Heart left ventricle (tissue), 16 donors: ENCODE measurements around the gene SEC31A. TPM values are rescaled to one million over a fixed set of nuclear protein-coding genes. Genes with fewer than 3 reads are reported as not detected.

Experiments used
- ATAC-seq, 4 donors: fragments of 200-7000 bp; cut with Tn5 transposase; one replicate each; pipeline ENCODE4 v1.9.1; 2020 to 2022; ENCODE audit warnings: moderate library complexity in 4 of 4, mild to moderate bottlenecking in 3 of 4, moderate number of reproducible peaks in 1 of 4
- DNase-seq, 5 donors: peaks; one replicate each; pipeline ENCODE4 v3.0.0-alpha.2; 2020
- H3K27ac ChIP-seq, 12 donors: fragments of 200-600 bp; sonication (generic) in 4 of 12; one replicate each; pipeline versions ENCODE4 v1.5.0 to v1.8.0; 2016 to 2022; ENCODE audit warnings: mild to moderate bottlenecking in 2 of 12
- H3K27me3 ChIP-seq, 9 donors: fragments of 200-600 bp; sonication (generic) in 2 of 9; one replicate each; pipeline versions ENCODE4 v1.5.1 to v1.8.0; 2016 to 2022; ENCODE audit warnings: mild to moderate bottlenecking in 3 of 9
- H3K36me3 ChIP-seq, 9 donors: fragments of 200-600 bp; sonication (generic) in 2 of 9; one replicate each; pipeline versions ENCODE4 v1.5.0 to v1.8.0; 2018 to 2022; ENCODE audit warnings: mild to moderate bottlenecking in 2 of 9
- H3K4me1 ChIP-seq, 12 donors: fragments of 200-600 bp; sonication (generic) in 4 of 12; one replicate each; pipeline versions ENCODE4 v1.5.0 to v1.8.0; 2016 to 2022; ENCODE audit warnings: mild to moderate bottlenecking in 3 of 12
- H3K4me3 ChIP-seq, 12 donors: fragments of 200-600 bp; sonication (generic) in 4 of 12; one replicate each; pipeline versions ENCODE4 v1.5.0 to v1.8.0; 2017 to 2022; ENCODE audit warnings: mild to moderate bottlenecking in 9 of 12, moderate library complexity in 4 of 12
- H3K9me3 ChIP-seq, 12 donors: fragments of 200-600 bp; sonication (generic) in 4 of 12; one replicate each; pipeline versions ENCODE4 v1.5.0 to v1.8.0; 2016 to 2022; ENCODE audit warnings: mild to moderate bottlenecking in 1 of 12
- POLR2A ChIP-seq, 2 donors: fragments of 450-650 bp; IDR thresholded peaks; one replicate each; pipeline ENCODE4 v1.6.1; 2017; ENCODE audit warnings: antibody characterized with exemption in 2 of 2, mild to moderate bottlenecking in 2 of 2, moderate library complexity in 2 of 2
- WGBS, 4 donors: extraction: QIAGEN DNeasy Blood & Tissue Kit in 2 of 4; methylation state at CpG; one replicate each; pipeline versions ENCODE4 v1.1.5 to v1.1.7; 2013 to 2018; 5-methylcytosine and 5-hydroxymethylcytosine counted together
- intact Hi-C, 10 donors: fragments of 100-400 bp; cut with DNase I; formaldehyde crosslinking; loops; one replicate each; pipeline versions ENCODE4 v1.11.1 to v1.14.2; 2022
- polyA plus RNA-seq, 2 donors: library from polyadenylated mRNA; stranded (reverse); fragments of 200-250 nt; gene quantifications; one replicate each; pipeline ENCODE4 v1.2.3, GENCODE V29; 2013
- total RNA-seq, 9 donors: library from RNA; depleted of rRNA in 2 of 9; stranded (reverse); fragments of >200 nt in 2 of 9; fragmentation: NEBNext Ultra II Directional in 3 of 9; extraction: Animal tissue kit (Norgen Biotek cat#: 25700) in 3 of 9; gene quantifications; one replicate each; pipeline versions ENCODE4 v1.1.0 to v1.2.4, GENCODE V29; 2016 to 2023
- TF ChIP-seq, protein P1 (sequence below), 12 donors: fragments of 200-600 bp; sonication (generic) in 4 of 12; IDR thresholded peaks; one replicate each; pipeline versions ENCODE4 v1.5.0 to v1.8.0; 2018 to 2022; ENCODE audit warnings: antibody characterized with exemption in 12 of 12, mild to moderate bottlenecking in 5 of 12
- donor health status: ischemic (EF 13 %, LVEDD 7.1; RV severe dilation, severe dysfunction).
- donor health status: healthy with polysubstance abuse.
- donor health status: DM: no; HTN: yes; CAD: no.
- donor health status: DM: no; HTN: no; CAD: no.
- donor health status: ischemic (EF 25% LVEDD 6.9; RV normal size, moderate dysfunction).
- donor health status: ischemic (EF 25% LVEDD 5.7; RV mildly dilated, moderate dysfunction).
- donor health status: healthy.
- donor health status: DM: yes; HTN: yes; CAD: no.
- donor health status: ischemic (EF 35%, LVEDD 5.7; RV mildly dilated, moderate dysfunction).
- donor health status: nonischemic (EF 11% LVEDD 7.7; RV severe dilation, severe dysfunction).
- donor health status: DM: yes; HTN: yes; CAD: no.
- donor health status: PGD.
- donor health status: ischemic (EF 29% LVEDD 5.4; RV normal size, mild dysfunction).
- donor health status: nonischemic (EF 23%, LVEDD 6.1; RV moderate dilation, normal function).

The SEC31A gene
- total and polyA plus RNA-seq, 11 donors, result 81.0 to 168 (median 101) TPM

DNA sequence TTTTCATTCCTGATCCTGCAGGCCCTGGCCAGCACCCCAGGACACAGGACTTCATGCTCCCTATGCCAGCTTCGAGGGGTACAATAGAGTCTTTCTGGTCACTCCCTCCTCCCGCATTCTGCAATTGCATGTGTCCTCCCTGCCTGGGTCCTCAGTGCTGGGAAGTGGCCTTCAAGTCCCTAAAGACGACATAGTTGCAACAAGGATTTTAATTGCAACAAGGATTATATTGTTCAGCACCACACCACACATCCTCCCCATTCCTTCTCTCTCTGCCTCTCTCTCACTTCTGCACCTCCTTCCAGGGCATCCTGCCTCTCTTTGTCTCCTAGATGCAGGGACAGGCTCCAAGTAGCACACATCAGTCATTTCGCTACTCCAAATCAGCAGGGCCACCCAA lies 117.9 kb downstream of the SEC31A start:
- Histone ChIP-seq H3K4me3 (no peak overlapping the region), H3K4me1 (peaks cover 0 to 10% (median 0%) of the 10 kb centered on the region in 12 donors), H3K27me3 (no peaks in the 10 kb centered on the region), H3K36me3 (no peaks in the 10 kb centered on the region), H3K27ac (no peak overlapping the region), H3K9me3 (no peaks in the 10 kb centered on the region)
- no peak for DNase-seq
- 69 to 83% (median 75%) methylated on average over 4 of the region's 4 CpGs for WGBS, 4 donors
- intact Hi-C loops, result no loop called here
- TF ChIP-seq, protein P1, sequence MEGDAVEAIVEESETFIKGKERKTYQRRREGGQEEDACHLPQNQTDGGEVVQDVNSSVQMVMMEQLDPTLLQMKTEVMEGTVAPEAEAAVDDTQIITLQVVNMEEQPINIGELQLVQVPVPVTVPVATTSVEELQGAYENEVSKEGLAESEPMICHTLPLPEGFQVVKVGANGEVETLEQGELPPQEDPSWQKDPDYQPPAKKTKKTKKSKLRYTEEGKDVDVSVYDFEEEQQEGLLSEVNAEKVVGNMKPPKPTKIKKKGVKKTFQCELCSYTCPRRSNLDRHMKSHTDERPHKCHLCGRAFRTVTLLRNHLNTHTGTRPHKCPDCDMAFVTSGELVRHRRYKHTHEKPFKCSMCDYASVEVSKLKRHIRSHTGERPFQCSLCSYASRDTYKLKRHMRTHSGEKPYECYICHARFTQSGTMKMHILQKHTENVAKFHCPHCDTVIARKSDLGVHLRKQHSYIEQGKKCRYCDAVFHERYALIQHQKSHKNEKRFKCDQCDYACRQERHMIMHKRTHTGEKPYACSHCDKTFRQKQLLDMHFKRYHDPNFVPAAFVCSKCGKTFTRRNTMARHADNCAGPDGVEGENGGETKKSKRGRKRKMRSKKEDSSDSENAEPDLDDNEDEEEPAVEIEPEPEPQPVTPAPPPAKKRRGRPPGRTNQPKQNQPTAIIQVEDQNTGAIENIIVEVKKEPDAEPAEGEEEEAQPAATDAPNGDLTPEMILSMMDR (IDR thresholded peaks at IDR 0.05), result no peak
- no peak for TF ChIP-seq POLR2A (IDR thresholded peaks at IDR 0.05)
- no peak for ATAC-seq

DNA sequence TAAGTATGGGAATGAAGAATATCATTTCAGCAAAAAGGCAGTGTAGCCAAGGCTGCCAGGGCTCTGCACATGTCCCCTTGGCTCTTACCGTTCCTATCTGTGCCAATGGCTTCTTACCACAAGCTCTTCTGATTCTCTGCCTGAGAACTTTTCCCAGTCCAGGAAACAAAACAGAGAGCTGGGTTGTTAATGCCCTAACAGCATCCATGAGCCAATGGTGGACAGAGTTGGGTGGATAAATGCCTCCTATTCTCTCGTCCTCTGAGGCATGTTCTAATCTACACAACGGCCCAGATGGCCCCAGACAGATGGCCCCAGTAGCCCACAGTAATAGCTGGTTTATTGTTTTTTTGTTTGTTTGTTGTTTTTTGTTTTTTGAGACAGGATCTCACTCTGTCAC lies 120.3 kb downstream of the SEC31A start:
- intact Hi-C loops, result no loop called here
- H3K36me3 ChIP-seq, result no peaks in the 10 kb centered on the region
- peaks cover 0 to 10% (median 0%) of the 10 kb centered on the region in 12 donors for H3K4me1 ChIP-seq
- ATAC-seq (no peak), DNase-seq (no peak)
- H3K9me3 ChIP-seq, result peaks cover 0 to 12% (median 6%) of the 10 kb centered on the region in 12 donors
- no peak overlapping the region for H3K27ac ChIP-seq
- H3K27me3 ChIP-seq, result no peaks in the 10 kb centered on the region
- no peak overlapping the region for H3K4me3 ChIP-seq
- 60 to 71% (median 67%) methylated on average over 3 of the region's 3 CpGs for WGBS, 4 donors
- TF ChIP-seq, protein P1 (IDR thresholded peaks at IDR 0.05), result no peak
- no peak for TF ChIP-seq POLR2A (IDR thresholded peaks at IDR 0.05)

Other genes with a start within 250 kb of the SEC31A start
- 1 to 10 TPM; 1.4 to 6.8 (median 3.0) TPM for gene SCD5, start 92.4 kb downstream of the SEC31A start, total RNA-seq
- 1 to 10 TPM; 2.4 to 2.5 TPM for gene SCD5, start 92.4 kb downstream of the SEC31A start, polyA plus RNA-seq
- gene THAP9, start 9.6 kb upstream of the SEC31A start, total RNA-seq, result 1 to 10 TPM; 3.1 to 7.7 (median 5.4) TPM
- 1 to 10 TPM; 2.9 to 4.4 TPM for gene THAP9, start 9.6 kb upstream of the SEC31A start, polyA plus RNA-seq
- 10 to 100 TPM in 2 of 9 donors, 1 to 10 TPM in 7; 6.3 to 11.4 (median 7.2) TPM for gene LIN54, start 119.7 kb upstream of the SEC31A start, total RNA-seq
- 1 to 10 TPM; 1.6 to 5.1 TPM for gene LIN54, start 119.7 kb upstream of the SEC31A start, polyA plus RNA-seq
- 10 to 100 TPM; 47.6 to 67.2 (median 54.5) TPM for gene COPS4, start 144.0 kb upstream of the SEC31A start, total RNA-seq
- 10 to 100 TPM; 13.0 to 64.5 TPM for gene COPS4, start 144.0 kb upstream of the SEC31A start, polyA plus RNA-seq
- 10 to 100 TPM in 1 of 9 donors, 1 to 10 TPM in 2, under 1 TPM in 4, not detected in 2; 0.31 to 11.3 (median 0.83) TPM for gene PLAC8, start 223.6 kb upstream of the SEC31A start, total RNA-seq
- gene PLAC8, start 223.6 kb upstream of the SEC31A start, polyA plus RNA-seq, result under 1 TPM; 0.38 to 0.73 TPM